SH-SY5Y (cell line): ENCODE measurements around the gene NSD1.

ENCODE experiments used
- GATA2 ChIP-seq: IDR thresholded peaks from 2 replicates; pipeline ENCODE4 v1.6.1; 2011; ENCODE audit warnings: mild to moderate bottlenecking, low read depth, low read length
- GATA3 ChIP-seq: IDR thresholded peaks from 2 replicates; pipeline ENCODE4 v1.6.1; 2011; ENCODE audit warnings: low read depth, mild to moderate bottlenecking, low read length, moderate library complexity

NSD1 gene

DNA sequence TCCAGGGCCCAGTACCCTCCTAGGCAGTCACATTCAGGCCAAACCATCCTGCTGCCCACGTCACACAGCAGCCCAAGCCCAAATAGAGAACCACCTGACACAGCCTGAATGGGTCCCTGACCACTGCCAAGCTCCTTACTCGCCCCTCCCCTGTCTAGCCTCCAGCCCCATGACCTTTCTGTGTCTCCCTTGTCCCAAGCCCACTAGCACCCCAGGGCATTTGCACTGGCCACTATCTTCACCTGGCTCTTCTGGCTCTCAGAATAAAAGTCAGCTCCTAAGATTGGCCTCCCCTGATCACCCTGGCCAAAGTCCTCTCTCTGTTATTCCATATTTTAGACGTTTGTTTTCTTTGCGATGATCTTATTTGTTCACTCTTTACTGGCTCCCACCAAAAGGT is 26.4 kb upstream of the NSD1 start:
- no peak for TF ChIP-seq GATA3
- no peak for TF ChIP-seq GATA2

DNA sequence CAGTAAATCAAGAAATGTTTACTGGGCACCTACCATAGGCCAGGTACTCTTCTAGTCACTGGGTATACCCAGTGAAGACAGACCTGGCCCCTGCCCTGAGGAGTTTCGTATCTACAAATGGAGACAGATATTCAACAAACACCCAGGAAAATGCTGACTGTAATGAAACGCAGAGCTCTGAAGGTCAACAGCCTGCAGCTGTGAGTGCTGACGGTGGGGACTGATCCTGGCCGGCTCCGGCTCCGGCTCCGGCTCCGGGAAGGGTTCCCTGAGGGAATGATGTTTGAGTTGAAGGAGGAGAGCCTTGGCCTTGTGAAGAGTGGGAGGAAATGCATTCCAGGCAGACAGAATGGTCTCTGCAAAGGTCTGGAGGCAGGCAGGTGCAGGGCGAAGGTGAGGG is 23.8 kb upstream of the NSD1 start:
- TF ChIP-seq GATA3, result no peak
- TF ChIP-seq GATA2, result no peak

DNA sequence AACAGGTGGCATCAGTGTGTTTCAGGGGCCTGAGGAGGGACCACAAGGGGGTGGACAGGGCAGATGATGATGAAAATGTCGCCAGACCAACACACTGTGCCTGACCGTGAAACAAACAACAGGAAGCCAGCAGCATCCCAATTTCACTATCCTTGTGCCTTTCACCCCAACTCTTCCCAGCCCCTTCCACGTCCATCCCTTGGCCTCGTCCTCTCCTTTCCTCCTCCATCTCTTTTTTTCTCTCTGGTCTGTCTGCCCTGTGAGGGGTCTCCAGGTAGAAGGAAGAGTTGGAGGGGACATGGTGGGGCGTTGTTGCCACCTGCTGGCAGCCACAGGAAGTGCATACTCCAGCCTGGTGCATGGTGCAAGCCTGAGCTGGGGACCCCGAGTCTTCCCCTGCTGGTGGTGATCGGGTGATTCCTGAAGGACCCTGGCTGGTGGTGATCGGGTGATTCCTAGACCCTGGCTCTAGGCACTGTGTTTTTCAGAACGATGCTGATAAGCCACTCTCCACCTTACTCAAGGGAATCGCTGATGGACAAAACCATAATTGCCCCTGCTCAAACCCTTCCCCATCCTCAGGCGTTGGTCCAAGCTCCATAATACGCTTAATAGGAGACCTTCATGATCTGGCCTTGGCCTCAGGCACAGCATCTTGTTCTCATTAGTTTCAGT is 21.7 kb upstream of the NSD1 start:
- TF ChIP-seq GATA3 (no peak), GATA2 (no peak)

DNA sequence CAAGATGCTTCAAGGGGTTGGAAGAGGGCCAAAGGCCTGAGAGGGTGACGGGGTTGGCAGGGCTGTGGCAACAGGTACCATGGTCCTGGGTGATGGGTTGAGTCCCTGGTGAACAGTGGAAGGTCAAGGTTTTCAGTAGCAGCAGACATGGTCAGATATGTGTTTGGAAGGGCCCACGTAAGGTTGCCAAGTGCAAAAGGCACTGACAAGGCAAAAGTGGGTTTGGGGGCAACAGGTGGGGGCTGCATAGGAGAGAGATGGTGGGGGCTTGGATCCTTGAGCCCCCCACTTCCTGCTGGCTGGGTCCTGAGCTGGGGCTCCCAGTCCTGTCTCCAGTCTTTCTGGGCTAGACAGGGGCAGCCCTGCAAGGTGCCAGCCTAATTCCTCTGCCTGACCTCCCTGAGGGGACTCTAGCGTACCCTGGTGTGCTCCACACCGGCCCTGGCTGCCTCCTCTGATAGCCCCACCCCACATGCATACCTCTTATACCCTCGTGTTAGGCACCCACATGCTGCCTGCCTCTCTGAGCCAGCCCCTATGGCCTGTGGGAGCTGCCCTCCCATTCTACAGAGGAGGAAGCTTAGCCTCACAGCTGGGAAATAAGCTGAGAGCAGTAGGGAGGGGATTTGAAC is 20.9 kb upstream of the NSD1 start:
- TF ChIP-seq GATA2 (no peak), GATA3 (no peak)

DNA sequence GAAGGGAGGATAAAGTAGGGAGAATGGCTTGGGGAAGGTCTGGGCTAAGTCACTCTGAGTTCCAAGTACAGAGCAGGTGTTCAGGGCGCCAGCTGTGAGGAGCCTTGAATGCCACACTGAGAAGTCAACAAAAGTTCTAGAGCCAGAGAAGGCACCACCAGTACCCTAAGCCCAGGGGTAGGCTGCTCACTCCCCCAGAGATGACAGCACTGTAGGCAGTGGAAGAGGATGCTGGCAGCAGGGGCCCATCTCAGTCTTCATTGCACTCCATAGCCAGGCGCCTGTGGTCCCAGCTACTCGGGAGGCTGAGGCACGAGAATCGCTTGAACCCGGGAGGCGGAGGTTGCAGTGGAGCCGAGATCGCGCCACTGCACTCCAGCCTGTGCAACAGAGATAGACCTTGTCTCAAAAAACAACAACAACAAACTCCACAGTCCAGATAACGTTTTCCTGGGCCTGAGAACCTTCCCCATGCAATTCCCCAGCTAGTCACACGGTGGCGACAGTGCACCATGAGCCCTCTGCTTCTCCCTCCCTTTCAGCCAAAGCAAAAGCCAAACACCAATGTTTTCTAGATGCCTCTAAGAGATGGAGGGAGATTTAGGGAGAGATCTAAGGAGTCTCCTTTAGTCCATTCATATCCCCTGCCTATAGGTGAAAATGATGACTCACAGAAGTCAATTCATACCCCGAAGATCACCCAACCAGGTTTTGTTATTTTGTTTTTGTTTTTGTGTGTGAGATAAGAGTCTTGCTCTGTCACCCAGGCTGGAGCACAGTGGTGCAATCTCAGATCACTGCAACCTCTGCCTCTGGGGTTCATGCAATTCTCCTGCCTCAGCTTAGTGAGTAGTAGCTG is 19.8 kb upstream of the NSD1 start:
- TF ChIP-seq GATA2 (peak; percentile 57; the same call in 1 of the 2 replicates), GATA3 (no peak)

DNA sequence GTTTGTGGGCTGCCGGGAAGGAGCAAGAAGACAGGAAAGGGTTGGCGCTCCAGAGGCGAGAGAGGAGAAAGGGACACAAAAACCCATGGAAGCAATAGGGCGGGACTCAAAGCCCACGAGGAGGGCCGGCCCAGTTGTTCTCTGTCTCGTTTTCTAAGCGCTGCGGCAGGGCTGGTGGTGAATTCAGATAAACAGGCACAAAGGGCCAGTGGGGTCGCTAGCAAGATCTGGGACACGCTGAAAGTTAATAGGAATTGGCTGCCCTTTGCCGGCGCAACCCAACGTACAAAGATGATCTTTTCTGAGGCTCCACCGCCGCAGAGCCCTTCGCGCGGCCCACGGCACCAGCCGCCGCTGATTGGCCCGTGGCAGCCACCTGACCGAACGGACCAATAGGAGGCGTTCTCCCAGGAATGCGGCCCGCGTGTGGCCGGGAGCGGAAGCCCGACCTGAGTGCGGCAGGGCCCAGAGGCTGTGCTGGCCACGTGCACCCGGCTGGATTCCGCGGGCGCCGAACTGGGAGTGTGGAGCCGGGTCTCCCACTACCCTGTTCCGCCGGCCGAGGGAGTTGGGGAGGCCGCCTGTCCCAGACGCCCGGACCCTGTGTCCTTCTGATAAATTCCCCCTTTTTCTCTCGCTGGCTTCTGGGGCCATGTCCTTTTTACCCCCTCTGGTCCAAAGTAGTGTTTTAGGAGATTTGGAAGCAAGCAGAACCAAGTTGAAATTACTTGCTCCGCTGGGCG is 16.8 kb upstream of the NSD1 start:
- no peak for TF ChIP-seq GATA3
- TF ChIP-seq GATA2, result no peak

DNA sequence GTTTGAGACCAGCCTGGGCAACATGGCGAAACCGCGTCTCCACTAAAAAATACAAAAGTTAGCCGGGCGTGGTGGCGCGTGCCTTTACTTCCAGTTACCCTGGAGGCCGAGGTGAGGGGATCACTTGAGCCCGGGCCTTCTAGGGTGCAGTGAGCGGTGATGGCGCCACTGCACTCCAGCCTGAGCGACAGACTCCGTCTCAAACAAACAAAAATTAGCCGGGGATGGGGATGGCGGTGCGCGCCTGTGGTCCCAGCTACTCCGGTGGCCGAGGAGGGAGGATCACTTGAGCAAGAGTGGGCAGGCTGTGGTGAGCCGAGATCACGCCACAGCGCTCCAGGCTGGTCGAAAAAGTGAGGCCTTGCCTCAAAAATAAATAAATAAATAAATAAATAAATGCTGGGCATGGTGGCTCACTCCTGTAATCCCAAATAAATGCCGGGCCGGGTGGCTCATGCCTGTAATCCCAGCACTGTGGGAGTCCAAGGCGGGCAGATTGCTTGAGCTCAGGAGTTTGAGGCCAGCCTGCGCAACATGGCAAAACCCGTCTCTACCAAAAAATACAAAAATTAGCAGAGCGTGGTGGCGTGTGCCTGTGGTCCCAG is 16.0 kb upstream of the NSD1 start:
- no peak for TF ChIP-seq GATA2
- TF ChIP-seq GATA3, result no peak

DNA sequence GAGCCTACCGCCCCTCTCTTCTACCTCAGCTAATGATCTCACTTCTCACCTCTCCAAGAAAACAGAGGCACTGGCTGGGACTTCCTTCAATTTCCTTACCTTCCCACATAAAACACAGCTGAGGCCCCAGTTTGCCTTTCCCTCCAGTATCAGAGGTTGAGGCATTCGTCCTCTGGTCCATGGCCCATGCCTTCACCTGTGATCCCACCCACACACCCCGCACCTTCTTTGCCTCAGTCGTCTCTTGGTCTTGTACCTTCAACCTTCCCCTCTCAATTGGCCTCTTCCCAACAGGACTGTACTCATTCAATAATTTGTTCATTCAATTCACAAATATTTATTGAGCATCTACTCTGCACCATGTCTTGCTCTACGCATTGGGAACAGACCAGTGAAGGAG is 11.0 kb upstream of the NSD1 start:
- TF ChIP-seq GATA3 (no peak), GATA2 (no peak)

DNA sequence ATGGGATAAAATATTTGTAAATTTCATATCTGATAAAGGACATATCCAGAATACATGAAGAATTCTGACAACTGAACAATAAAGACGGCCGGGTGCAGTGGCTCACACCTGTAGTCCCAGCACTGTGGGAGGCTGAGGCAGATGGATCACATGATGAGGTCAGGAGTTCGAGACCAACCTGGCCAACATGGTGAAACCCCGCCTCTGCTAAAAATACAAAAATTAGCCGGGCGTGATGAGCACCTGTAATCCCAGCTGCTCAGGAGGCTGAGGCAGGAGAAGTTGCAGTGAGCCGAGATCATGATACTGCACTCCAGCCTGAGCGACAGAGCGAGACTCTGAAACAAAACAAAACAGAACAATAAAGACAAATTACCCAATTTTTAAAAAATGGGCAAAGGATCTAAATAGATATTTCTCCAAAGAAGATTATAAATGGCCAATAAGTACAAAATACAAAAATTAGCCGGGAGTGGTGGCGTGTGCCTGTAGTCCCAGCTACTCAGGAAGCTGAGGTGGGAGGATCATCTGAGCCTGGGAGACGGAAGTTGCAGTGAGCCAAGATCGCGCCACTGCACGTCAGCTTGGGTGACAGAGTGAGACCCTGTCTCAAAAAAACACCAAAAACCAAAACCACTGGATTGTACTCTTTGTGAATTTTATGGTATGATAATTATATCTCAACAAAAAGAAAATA is 9.6 kb upstream of the NSD1 start:
- TF ChIP-seq GATA2, result no peak
- no peak for TF ChIP-seq GATA3

DNA sequence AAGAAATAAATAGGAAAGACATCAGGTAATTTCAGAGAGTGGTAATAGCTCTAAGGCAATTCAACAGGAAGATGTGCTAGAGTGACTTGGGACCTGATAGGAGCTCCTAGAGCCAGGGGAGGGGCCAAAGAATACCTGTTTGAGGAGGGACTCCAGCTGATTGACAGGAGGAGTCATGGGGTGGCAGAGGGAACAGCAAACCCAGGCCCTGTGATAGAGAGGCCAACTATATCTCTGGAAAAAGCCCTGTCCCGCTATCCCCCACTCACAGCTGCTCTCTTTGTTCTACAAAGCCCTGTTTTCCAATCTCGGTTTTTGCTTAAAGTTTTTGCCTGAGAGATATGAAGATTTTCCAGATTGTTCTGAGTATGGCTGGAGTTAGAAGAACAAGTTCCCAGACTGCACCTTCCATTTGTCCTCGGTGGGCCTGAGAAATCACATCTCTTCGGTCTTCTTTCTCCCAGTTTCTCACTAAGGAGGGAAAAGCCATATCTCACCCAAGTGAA is 9.0 kb upstream of the NSD1 start:
- TF ChIP-seq GATA3 (no peak), GATA2 (no peak)

DNA sequence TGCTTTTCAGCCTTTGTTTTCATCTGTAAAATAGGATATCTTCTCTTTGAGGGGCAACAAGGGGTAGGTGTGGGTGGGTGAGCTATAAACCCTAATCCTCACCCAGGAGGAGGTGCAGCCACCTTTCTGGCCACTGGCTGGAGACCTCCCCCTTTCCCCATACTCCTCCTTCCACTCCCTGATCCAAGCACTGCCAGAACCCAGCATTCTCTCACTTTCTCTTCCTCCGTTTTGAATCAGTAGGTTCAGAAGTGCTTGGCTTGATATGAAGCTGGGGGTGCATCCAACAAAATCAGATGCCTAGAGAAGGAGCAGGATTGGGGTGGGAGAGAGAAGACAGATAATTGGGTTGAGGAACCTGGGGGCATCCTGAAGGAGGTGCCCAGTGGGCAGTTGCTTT is 6.8 kb upstream of the NSD1 start:
- TF ChIP-seq GATA3, result no peak
- TF ChIP-seq GATA2, result no peak

DNA sequence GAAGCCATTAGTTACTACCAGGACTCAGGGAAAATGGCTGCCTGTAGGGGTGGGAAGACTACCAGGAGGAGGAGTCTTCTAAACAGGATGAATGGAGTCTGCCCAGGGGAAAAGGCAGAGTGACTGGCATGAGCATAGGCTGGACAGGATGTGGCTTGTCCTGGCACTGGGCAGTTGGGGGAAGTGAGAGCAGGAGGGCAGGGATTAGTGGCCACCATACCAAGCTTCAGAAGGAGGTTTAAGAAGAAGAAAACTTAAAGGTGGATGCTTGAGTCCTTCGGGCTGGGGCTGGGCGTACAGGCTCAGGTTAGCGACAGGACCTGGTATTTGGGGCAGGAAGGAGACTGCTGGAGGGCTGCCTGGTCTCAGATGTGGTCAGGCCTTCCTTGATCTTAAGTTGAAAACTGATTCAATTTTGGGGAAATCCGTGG is 5.0 kb upstream of the NSD1 start:
- TF ChIP-seq GATA3, result no peak
- TF ChIP-seq GATA2, result no peak

DNA sequence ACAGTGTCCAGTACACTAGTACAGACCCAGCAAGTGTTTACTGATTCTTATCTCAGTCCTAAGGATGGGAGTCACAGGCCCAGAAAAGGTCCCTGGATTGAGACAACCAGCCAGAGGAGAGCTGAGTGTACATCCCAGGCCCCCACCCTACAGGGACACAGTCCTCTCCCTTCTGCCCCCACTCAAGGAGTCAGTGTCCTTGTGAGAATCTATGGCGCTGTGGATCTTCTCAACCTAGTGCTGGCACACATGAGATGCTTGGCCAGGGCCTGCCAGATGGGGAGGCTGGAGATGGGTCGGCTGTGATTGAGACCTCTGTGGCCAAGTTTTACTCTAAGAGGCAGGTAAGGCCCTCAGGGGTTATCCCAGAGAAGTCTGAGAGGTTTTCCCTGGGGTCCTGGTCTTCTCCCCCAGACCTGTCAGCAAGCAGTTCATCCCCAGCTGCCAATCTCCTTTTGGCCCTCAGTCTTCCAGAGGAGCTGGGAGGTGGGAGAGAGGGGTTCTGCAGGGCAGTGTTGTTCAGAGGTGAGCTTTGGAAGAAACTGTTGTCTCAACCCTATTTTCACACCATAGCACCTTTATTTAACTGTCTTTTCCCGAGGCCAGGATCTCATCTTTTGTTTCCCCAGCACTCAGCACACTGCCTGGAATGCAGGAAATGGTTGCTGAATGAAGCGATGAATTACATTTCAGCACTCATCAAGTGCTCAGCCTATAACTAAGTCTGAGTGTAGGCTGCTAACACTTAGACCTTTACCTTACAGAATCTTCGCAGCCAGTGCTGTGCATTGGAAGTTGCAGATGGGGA is 3.2 kb upstream of the NSD1 start:
- TF ChIP-seq GATA2, result no peak
- TF ChIP-seq GATA3, result no peak
